Measurements from ENCODE around the gene BTBD17. TPM values are rescaled to one million over a fixed set of nuclear protein-coding genes. Genes with fewer than 3 reads are reported as not detected.

Gene BTBD17
- total RNA-seq, 1 experiment from 2014 or later, result not detected

DNA sequence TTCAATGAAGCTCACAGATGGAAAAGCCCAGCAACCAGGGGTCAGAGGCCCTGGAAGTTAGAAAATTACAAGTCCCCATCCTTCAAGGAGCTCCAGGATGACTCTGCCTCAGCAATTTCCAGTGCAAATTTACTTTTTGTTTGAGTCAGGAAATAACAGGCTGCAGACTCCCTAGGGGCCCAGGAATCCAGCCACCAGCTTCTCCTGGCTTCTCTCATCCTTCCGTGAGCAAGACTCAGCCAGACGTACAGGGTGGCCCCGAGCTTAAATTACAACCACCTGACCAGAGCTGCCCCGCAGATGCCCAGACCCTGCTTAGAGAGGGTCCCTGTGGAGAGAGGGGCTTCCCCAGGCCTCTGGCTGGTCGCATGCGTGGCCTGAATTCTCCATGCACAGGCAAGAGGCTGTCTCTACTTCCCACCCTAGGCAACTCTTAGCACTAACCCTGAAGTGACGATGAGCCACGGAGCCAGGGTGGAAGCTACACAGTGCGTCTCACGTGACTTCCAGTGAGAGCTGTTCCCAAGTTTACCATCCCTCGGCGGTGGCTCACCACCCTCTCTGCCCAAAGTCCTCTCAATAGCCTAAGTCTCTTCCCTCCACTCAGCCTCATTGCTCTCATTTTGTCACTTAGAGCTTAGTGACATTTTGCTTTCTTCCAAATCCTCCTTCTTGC is 32.7 kb upstream of the BTBD17 start:
- no TSS peak for BruUV-seq (replicated peaks)
- ChIA-PET POLR2A (no interaction called here), RAD21 (ENCODE audit: low non-redundant PET in 1 of 2, low total read pairs in 2 of 2, uncharacterized antibody in 2 of 2, unreplicated experiment in 2 of 2) (no interaction called here), CTCF (interaction anchor here (1.1 to 2.2 kb wide), 2 partner anchors 15 to 22 kb away, joined by 3 to 6 read pairs; no protein-coding TSS in a partner anchor)
- H3K79me2 ChIP-seq (ENCODE audit: insufficient read depth, low read length), result no peaks in the 10 kb centered on the region
- DNase-seq (ENCODE audit: low read depth, low spot score) (no peak), ATAC-seq (no peak)
- no peak overlapping the region for H3K9ac ChIP-seq (ENCODE audit: low read length)
- no peak overlapping the region for H3K27ac ChIP-seq (ENCODE audit: low read depth, low read length)
- TF ChIP-seq EZH2 (IDR thresholded peaks at IDR 0.05) (no peak), SP1 (IDR thresholded peaks at IDR 0.05; ENCODE audit: low read depth) (no peak), EZH2phosphoT487 (IDR thresholded peaks at IDR 0.05; ENCODE audit: borderline replicate concordance) (no peak), SIN3A (IDR thresholded peaks at IDR 0.05; ENCODE audit: low read depth) (no peak), ZFX (IDR thresholded peaks at IDR 0.05) (no peak), FOSL1 (IDR thresholded peaks at IDR 0.05; ENCODE audit: low read depth) (no peak), CEBPB (IDR thresholded peaks at IDR 0.05; ENCODE audit: low read depth) (no peak), CBX3 (IDR thresholded peaks at IDR 0.05; ENCODE audit: low read depth) (no peak)
- TF ChIP-seq, protein P1, sequence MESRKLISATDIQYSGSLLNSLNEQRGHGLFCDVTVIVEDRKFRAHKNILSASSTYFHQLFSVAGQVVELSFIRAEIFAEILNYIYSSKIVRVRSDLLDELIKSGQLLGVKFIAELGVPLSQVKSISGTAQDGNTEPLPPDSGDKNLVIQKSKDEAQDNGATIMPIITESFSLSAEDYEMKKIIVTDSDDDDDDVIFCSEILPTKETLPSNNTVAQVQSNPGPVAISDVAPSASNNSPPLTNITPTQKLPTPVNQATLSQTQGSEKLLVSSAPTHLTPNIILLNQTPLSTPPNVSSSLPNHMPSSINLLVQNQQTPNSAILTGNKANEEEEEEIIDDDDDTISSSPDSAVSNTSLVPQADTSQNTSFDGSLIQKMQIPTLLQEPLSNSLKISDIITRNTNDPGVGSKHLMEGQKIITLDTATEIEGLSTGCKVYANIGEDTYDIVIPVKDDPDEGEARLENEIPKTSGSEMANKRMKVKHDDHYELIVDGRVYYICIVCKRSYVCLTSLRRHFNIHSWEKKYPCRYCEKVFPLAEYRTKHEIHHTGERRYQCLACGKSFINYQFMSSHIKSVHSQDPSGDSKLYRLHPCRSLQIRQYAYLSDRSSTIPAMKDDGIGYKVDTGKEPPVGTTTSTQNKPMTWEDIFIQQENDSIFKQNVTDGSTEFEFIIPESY (IDR thresholded peaks at IDR 0.05; ENCODE audit: extremely low read depth, insufficient replicate concordance, low read length), result no peak
- TF ChIP-seq, protein P2, sequence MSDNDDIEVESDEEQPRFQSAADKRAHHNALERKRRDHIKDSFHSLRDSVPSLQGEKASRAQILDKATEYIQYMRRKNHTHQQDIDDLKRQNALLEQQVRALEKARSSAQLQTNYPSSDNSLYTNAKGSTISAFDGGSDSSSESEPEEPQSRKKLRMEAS (IDR thresholded peaks at IDR 0.05), result no peak
- peaks cover 0 to 6% of the 10 kb centered on the region in 2 experiments; a peak in 1 of 4 replicates for H3K4me1 ChIP-seq (ENCODE audit: control insufficient read depth in 1 of 2, insufficient read depth in 2 of 2, low read length in 2 of 2)
- H3K9me2 ChIP-seq (ENCODE audit: insufficient read depth), result no peaks in the 10 kb centered on the region
- intact Hi-C loops (cut with micrococcal nuclease), result no loop called here
- no peaks in the 10 kb centered on the region for H4K20me1 ChIP-seq (ENCODE audit: insufficient read depth)
- H3K27me3 ChIP-seq (ENCODE audit: insufficient read depth, low read length), result no peaks in the 10 kb centered on the region
- H3K9me3 ChIP-seq (ENCODE audit: control insufficient read depth in 1 of 2, insufficient read depth in 1 of 2, low read depth in 1 of 2, low read length in 2 of 2), result no peaks in the 10 kb centered on the region
- H3K4me2 ChIP-seq (ENCODE audit: low read length), result no peak overlapping the region
- H3K36me3 ChIP-seq (ENCODE audit: control insufficient read depth in 1 of 2, insufficient read depth in 2 of 2, low read length in 2 of 2), result no peaks in the 10 kb centered on the region
- no peak overlapping the region for H3K4me3 ChIP-seq (replicated peaks in 1 of 2; ENCODE audit: low read depth in 1 of 2, low read length in 2 of 2)
- no peak overlapping the region for H2AFZ ChIP-seq (ENCODE audit: low read depth, low read length, poor library complexity, severe bottlenecking)

Data from HCT116 (cell line).